ENCODE data around the gene ERC2. TPM values are rescaled to one million over a fixed set of nuclear protein-coding genes. Genes with fewer than 3 reads are reported as not detected.

Gene ERC2
- total RNA-seq, 1 donor from 2014 or later = 0.35 TPM

DNA sequence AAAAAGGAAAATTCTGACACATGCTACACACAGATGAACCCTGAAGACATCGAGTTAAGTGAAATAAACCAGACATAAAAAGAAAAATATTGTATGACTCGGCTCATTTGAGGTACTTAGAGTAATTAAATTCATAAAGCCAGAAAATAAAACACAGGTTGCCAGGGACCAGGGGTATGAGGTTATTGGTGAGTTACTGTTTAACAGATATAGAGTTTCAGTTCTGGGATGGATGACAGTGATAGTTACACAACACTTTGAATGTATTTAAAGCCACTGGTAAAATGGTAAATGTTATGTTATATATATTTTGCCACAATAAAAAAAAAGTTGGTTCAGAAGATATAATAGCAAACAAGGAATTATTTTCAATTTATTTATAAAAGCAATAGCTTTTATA, 545.1 kb downstream of the ERC2 start:
- TF ChIP-seq, protein P1, sequence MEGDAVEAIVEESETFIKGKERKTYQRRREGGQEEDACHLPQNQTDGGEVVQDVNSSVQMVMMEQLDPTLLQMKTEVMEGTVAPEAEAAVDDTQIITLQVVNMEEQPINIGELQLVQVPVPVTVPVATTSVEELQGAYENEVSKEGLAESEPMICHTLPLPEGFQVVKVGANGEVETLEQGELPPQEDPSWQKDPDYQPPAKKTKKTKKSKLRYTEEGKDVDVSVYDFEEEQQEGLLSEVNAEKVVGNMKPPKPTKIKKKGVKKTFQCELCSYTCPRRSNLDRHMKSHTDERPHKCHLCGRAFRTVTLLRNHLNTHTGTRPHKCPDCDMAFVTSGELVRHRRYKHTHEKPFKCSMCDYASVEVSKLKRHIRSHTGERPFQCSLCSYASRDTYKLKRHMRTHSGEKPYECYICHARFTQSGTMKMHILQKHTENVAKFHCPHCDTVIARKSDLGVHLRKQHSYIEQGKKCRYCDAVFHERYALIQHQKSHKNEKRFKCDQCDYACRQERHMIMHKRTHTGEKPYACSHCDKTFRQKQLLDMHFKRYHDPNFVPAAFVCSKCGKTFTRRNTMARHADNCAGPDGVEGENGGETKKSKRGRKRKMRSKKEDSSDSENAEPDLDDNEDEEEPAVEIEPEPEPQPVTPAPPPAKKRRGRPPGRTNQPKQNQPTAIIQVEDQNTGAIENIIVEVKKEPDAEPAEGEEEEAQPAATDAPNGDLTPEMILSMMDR (IDR thresholded peaks at IDR 0.05) = no peak
- Mint-ChIP-seq H3K36me3 (ENCODE audit: unreplicated experiment) (no peaks in the 10 kb centered on the region), H3K9me3 (ENCODE audit: unreplicated experiment) (no peaks in the 10 kb centered on the region), H3K4me3 (ENCODE audit: unreplicated experiment) (no peak overlapping the region), H3K4me1 (ENCODE audit: unreplicated experiment) (no peaks in the 10 kb centered on the region), H3K27ac (ENCODE audit: unreplicated experiment) (no peak overlapping the region), H3K27me3 (ENCODE audit: unreplicated experiment) (peaks cover 21% of the 10 kb centered on the region)
- no peak for DNase-seq (ENCODE audit: extremely low spot score, unreplicated experiment)

DNA sequence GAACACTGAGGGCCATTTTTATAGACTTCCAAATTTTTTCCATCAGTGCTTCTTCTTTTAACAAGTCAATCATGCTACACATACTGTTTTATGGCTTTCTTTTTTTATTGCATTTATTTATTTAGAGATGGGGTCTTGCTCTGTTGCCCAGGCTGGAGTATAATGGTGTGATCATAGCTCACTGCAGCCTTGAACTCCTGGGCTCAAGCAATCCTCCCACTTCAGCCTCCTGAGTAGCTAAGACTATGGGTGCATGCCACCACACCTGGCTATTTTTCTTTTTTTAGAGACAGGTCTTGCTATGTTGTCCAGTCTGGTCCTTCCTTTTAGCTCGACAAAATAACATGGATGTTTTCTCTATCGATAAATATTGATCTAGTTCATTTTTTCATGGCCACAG, 555.4 kb downstream of the ERC2 start:
- TF ChIP-seq, protein P1 (IDR thresholded peaks at IDR 0.05) = no peak
- H3K36me3 Mint-ChIP-seq (ENCODE audit: unreplicated experiment) = no peaks in the 10 kb centered on the region
- H3K27ac Mint-ChIP-seq (ENCODE audit: unreplicated experiment) = no peak overlapping the region
- no peak overlapping the region for H3K4me3 Mint-ChIP-seq (ENCODE audit: unreplicated experiment)
- H3K27me3 Mint-ChIP-seq (ENCODE audit: unreplicated experiment) = no peaks in the 10 kb centered on the region
- no peak for DNase-seq (ENCODE audit: extremely low spot score, unreplicated experiment)
- no peaks in the 10 kb centered on the region for H3K9me3 Mint-ChIP-seq (ENCODE audit: unreplicated experiment)
- no peaks in the 10 kb centered on the region for H3K4me1 Mint-ChIP-seq (ENCODE audit: unreplicated experiment)

DNA sequence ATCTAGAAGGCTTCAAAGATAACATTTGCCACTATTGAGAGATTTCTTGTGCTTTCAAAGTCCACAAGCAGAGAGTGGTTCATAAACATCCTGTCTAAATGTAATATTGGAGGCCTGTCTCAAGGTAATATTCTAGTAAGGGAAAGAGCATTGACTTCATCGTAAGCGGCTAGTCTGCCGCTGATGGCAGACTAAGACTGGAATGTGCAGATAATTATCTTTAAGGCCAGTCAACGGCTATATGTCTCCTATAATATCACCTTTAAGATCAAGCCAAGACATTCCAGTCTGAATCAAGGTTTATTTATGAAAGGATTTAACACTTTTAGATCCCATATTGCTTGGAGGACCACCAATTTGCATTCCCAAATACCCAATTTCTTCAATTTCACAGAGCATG, 557.0 kb downstream of the ERC2 start:
- DNase-seq (ENCODE audit: extremely low spot score, unreplicated experiment) = no peak
- TF ChIP-seq, protein P1 (IDR thresholded peaks at IDR 0.05) = no peak
- no peaks in the 10 kb centered on the region for H3K4me1 Mint-ChIP-seq (ENCODE audit: unreplicated experiment)
- no peaks in the 10 kb centered on the region for H3K9me3 Mint-ChIP-seq (ENCODE audit: unreplicated experiment)
- no peaks in the 10 kb centered on the region for H3K27me3 Mint-ChIP-seq (ENCODE audit: unreplicated experiment)
- H3K4me3 Mint-ChIP-seq (ENCODE audit: unreplicated experiment) = no peak overlapping the region
- H3K36me3 Mint-ChIP-seq (ENCODE audit: unreplicated experiment) = no peaks in the 10 kb centered on the region
- no peak overlapping the region for H3K27ac Mint-ChIP-seq (ENCODE audit: unreplicated experiment)

DNA sequence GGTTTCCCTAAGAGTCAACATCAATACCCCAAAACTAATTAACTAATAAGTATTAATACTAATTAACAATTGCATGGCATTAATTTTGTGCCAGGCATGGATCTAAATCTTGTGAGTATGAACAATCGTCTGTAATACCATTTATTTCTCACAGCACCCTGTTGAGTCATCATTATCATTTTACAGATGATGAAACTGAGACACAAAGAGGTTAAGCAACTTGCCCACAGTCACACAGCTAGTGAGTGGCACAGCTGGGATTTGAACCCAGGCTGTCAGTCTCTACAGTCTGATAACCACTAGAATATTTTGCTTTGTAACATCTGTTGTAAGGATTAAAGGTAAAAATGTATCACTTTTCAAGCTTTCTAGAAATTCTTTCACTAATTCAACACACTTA, 557.7 kb downstream of the ERC2 start:
- Mint-ChIP-seq H3K27ac (ENCODE audit: unreplicated experiment) (no peak overlapping the region), H3K9me3 (ENCODE audit: unreplicated experiment) (no peaks in the 10 kb centered on the region), H3K27me3 (ENCODE audit: unreplicated experiment) (no peaks in the 10 kb centered on the region), H3K36me3 (ENCODE audit: unreplicated experiment) (no peaks in the 10 kb centered on the region), H3K4me3 (ENCODE audit: unreplicated experiment) (no peak overlapping the region), H3K4me1 (ENCODE audit: unreplicated experiment) (no peaks in the 10 kb centered on the region)
- TF ChIP-seq, protein P1 (IDR thresholded peaks at IDR 0.05) = no peak
- DNase-seq (ENCODE audit: extremely low spot score, unreplicated experiment) = no peak

DNA sequence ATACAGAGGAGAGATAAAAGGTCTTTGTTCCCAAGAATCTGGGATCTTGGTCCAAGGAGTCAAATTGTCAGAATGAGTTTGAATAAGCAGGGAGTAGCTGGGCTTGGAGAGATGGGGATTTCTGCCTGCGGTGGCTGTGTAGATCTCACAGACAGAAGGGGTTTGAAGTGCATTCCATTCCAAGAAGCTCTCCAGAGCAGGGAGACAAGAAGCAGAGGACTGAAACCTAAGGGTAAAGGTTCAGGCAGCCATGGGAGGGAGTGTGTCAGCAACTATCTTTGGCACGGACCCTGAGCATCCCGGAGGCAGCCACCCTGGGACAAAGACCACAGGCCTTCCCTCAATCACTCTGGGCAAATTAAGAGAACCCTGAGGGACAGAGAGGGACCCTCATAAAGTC, 558.9 kb downstream of the ERC2 start:
- peaks cover 3% of the 10 kb centered on the region for H3K27me3 Mint-ChIP-seq (ENCODE audit: unreplicated experiment)
- no peak for DNase-seq (ENCODE audit: extremely low spot score, unreplicated experiment)
- no peak overlapping the region for H3K4me3 Mint-ChIP-seq (ENCODE audit: unreplicated experiment)
- H3K27ac Mint-ChIP-seq (ENCODE audit: unreplicated experiment) = no peak overlapping the region
- H3K36me3 Mint-ChIP-seq (ENCODE audit: unreplicated experiment) = no peaks in the 10 kb centered on the region
- no peaks in the 10 kb centered on the region for H3K4me1 Mint-ChIP-seq (ENCODE audit: unreplicated experiment)
- TF ChIP-seq, protein P1 (IDR thresholded peaks at IDR 0.05) = no peak
- no peaks in the 10 kb centered on the region for H3K9me3 Mint-ChIP-seq (ENCODE audit: unreplicated experiment)
